Kidney epithelial cell (primary cell): ENCODE measurements around the gene PALLD. TPM values are rescaled to one million over a fixed set of nuclear protein-coding genes. Genes with fewer than 3 reads are reported as not detected.
A peak's percentile ranks its signal among the peaks of the same experiment; 100 is the strongest.

Source experiments
- DNase-seq: peaks from one replicate; pipeline ENCODE4 v3.0.0-alpha.2; 2010; ENCODE audit warnings: low read depth
- H3K27me3 ChIP-seq: 2 replicates; pipeline ENCODE4 v1.6.0; 2011; ENCODE audit warnings: low read length; ENCODE audit not compliant: control insufficient read depth, insufficient read depth
- H3K36me3 ChIP-seq: 2 replicates; pipeline ENCODE4 v1.5.1; 2011; ENCODE audit warnings: low read length; ENCODE audit not compliant: control insufficient read depth, insufficient read depth
- H3K4me3 ChIP-seq: 2 replicates; pipeline ENCODE4 v1.5.1; 2011; ENCODE audit warnings: low read depth, mild to moderate bottlenecking, control low read depth, low read length
- CTCF ChIP-seq: IDR thresholded peaks from 2 replicates; pipeline ENCODE4 v1.5.1; 2011; ENCODE audit warnings: mild to moderate bottlenecking, moderate library complexity, low read length, control low read depth, inconsistent platforms; ENCODE audit not compliant: insufficient read depth, poor library complexity, severe bottlenecking
- total RNA-seq: library from RNA; depleted of rRNA; stranded (reverse); fragments of >200 nt; gene quantifications from 2 replicates; pipeline ENCODE4 v1.2.3, GENCODE V29; 2015

PALLD gene
- total RNA-seq, 1 donor from 2014 or later, result 77.4 TPM

- Histone ChIP-seq H3K4me3 (no peak overlapping the region), H3K36me3 (no peaks in the 10 kb centered on the region), H3K27me3 (no peaks in the 10 kb centered on the region)
- peak; percentile 62 for DNase-seq
- TF ChIP-seq CTCF, result no peak
Measured at GRCh38 chr4:168587411-168588125, 90.7 kb downstream of the PALLD start.

- peak; percentile 87 for DNase-seq
Measured at GRCh38 chr4:168588916-168589531, 92.2 kb downstream of the PALLD start.

GRCh38 chr4:168592676-168593075, 95.8 kb downstream of the PALLD start:
- no peak for TF ChIP-seq CTCF
- no peak for DNase-seq
- Histone ChIP-seq H3K36me3 (no peaks in the 10 kb centered on the region), H3K4me3 (no peak overlapping the region), H3K27me3 (no peaks in the 10 kb centered on the region)

More at GRCh38 chr4:168588916-168589531, 92.2 kb downstream of the PALLD start:
- H3K36me3 ChIP-seq, result no peaks in the 10 kb centered on the region
- H3K27me3 ChIP-seq, result no peaks in the 10 kb centered on the region
- TF ChIP-seq CTCF, result no peak
- H3K4me3 ChIP-seq, result no peak overlapping the region

GRCh38 chr4:168593399-168593798, 96.5 kb downstream of the PALLD start:
- no peak overlapping the region for H3K4me3 ChIP-seq

GRCh38 chr4:168594121-168594520, 97.3 kb downstream of the PALLD start:
- DNase-seq, result no peak
- no peaks in the 10 kb centered on the region for H3K36me3 ChIP-seq
- no peak overlapping the region for H3K4me3 ChIP-seq
- no peaks in the 10 kb centered on the region for H3K27me3 ChIP-seq
- TF ChIP-seq CTCF, result no peak

More at GRCh38 chr4:168593399-168593798, 96.5 kb downstream of the PALLD start:
- no peaks in the 10 kb centered on the region for H3K36me3 ChIP-seq
- TF ChIP-seq CTCF, result no peak
- no peaks in the 10 kb centered on the region for H3K27me3 ChIP-seq
- no peak for DNase-seq
